ENCODE data around the gene RPL14. TPM values are rescaled to one million over a fixed set of nuclear protein-coding genes. Genes with fewer than 3 reads are reported as not detected.
"Not testable (repeated sequence)": the region's sequence is repeated elsewhere in the genome, so short reads cannot be mapped to it uniquely, and the experiment has no call there.

Gene RPL14
- total and polyA plus RNA-seq, 8 donors: 163 to 2,267 (median 564) TPM

DNA sequence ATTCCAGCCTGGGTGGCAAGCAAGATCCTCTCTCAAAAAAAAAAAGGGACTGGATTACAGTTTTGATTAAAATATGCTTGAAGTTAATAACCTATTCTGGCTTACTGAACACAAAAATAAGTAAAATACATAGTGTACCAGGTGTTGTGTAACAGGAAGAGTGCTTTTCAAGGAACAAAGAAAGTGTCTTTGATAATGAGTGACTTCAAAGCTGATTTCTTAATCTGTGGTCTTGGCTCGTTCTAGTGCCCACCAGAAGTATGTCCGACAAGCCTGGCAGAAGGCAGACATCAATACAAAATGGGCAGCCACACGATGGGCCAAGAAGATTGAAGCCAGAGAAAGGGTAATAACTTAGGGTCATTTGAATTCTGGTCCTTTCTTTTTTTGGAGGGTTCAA lies 4.0 kb downstream of the RPL14 start:
- H3K36me3 ChIP-seq: peaks cover 54 to 81% (median 77%) of the 10 kb centered on the region in 4 donors
- WGBS, 5 donors: 66 to 86% (median 74%) methylated on average over 3 of the region's 3 CpGs
- H3K9me3 ChIP-seq: no peaks in the 10 kb centered on the region
- H3K27ac ChIP-seq: no peak overlapping the region
- no peak for DNase-seq
- peaks cover 20 to 41% (median 27%) of the 10 kb centered on the region in 4 donors for H3K4me1 ChIP-seq
- no peaks in the 10 kb centered on the region for H3K27me3 ChIP-seq
- TF ChIP-seq POLR2AphosphoS5 (IDR thresholded peaks at IDR 0.05) (no peak), POLR2A (IDR thresholded peaks at IDR 0.05) (no peak), EP300 (IDR thresholded peaks at IDR 0.05) (no peak)
- TF ChIP-seq, protein P1, sequence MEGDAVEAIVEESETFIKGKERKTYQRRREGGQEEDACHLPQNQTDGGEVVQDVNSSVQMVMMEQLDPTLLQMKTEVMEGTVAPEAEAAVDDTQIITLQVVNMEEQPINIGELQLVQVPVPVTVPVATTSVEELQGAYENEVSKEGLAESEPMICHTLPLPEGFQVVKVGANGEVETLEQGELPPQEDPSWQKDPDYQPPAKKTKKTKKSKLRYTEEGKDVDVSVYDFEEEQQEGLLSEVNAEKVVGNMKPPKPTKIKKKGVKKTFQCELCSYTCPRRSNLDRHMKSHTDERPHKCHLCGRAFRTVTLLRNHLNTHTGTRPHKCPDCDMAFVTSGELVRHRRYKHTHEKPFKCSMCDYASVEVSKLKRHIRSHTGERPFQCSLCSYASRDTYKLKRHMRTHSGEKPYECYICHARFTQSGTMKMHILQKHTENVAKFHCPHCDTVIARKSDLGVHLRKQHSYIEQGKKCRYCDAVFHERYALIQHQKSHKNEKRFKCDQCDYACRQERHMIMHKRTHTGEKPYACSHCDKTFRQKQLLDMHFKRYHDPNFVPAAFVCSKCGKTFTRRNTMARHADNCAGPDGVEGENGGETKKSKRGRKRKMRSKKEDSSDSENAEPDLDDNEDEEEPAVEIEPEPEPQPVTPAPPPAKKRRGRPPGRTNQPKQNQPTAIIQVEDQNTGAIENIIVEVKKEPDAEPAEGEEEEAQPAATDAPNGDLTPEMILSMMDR (IDR thresholded peaks at IDR 0.05): no peak
- intact Hi-C loops (cut with DNase I; ENCODE audit: low total_unique reads): no loop called here
- no peak overlapping the region for H3K4me3 ChIP-seq

DNA sequence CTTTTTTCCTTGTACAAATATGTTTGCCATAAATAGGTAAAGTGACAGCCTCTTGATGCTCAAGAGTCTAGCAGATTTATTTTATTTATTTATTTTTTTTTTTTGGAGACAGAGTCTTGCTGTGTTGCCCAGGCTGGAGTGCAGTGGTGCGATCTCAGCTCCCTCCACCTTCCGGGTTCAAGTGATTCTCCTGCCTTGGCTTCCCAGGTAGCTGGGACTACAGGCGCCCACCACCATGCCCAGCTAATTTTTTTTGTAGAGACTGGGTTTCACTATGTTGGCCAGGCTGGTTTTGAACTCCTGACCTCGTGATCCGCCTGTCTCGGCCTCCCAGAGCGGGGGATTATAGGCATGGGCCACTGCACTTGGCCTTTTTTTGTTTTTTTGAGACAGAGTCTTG lies 5.7 kb downstream of the RPL14 start:
- Histone ChIP-seq H3K4me1 (peaks cover 14 to 33% (median 21%) of the 10 kb centered on the region in 4 donors), H3K36me3 (peaks cover 54 to 90% (median 87%) of the 10 kb centered on the region in 4 donors)
- WGBS, 5 donors: 88 to 98% (median 94%) methylated on average over 7 of the region's 7 CpGs
- DNase-seq; H3K4me3 ChIP-seq; H3K27me3 ChIP-seq; intact Hi-C loops (cut with DNase I; ENCODE audit: low total_unique reads); H3K27ac ChIP-seq; H3K9me3 ChIP-seq: not testable (repeated sequence)

DNA sequence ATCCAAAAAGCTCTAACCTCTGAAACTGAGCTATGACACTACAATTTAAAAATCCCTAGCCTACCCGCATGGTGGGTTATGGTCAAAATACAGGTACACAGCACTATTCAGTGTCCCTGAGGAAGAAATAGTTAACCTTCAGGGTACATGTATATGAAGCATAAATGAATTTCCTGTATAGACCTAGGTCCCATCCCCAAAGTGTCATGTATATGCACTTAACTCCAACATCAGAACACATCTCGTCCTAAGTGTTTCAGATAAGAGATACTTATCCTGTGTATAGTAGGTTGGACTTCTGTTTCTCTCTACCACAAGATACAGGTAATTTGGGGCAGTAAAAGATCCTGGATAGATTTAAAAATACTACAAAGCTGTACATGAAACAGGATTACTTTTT lies 6.4 kb downstream of the RPL14 start:
- TF ChIP-seq POLR2AphosphoS5 (IDR thresholded peaks at IDR 0.05) (no peak), EP300 (IDR thresholded peaks at IDR 0.05) (no peak)
- no peak overlapping the region for H3K27ac ChIP-seq
- 86 to 95% (median 94%) methylated on average over 2 of the region's 2 CpGs for whole genome bisulfite sequencing, 5 donors
- no peak for DNase-seq
- intact Hi-C loops (cut with DNase I; ENCODE audit: low total_unique reads): no loop called here
- H3K4me1 ChIP-seq: peaks cover 8 to 26% (median 15%) of the 10 kb centered on the region in 4 donors
- H3K9me3 ChIP-seq: no peaks in the 10 kb centered on the region
- peaks cover 52 to 88% (median 83%) of the 10 kb centered on the region in 4 donors for H3K36me3 ChIP-seq
- no peak overlapping the region for H3K4me3 ChIP-seq
- H3K27me3 ChIP-seq: no peaks in the 10 kb centered on the region

DNA sequence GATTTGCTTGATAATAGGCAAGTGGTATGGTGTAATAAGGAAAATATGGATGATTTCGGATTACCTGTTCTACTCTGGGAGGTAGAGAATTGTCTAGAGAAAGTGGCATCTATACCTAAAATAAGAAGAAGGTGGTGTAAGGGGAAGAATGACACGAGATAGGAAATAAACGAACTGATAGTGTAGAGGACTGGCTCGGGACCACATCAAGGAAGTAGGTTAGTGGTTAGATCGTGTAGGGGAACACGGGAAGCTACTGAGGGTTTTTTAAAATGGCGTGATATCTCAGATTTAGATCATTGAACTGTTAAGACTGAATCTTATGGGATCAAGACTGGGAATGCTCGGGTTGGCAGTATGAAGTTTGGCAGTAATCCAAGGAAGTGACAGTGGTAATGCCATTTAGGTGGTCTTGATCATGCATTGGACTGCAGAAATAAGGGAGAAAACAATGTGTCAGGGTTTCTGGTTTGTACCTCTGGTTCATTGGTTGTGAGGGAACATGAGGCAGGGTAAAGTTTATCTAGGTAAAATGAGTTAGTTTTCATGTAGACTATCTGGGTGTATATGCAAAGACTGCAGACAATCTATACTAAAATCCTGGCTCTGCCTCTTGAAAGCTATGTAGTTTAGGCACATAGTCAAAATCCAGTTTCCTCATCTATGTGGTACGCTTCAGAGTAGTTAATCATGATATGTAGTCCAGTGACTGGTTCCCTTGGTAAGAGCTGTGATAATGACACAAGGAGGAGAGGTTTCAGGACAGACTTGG lies 7.4 kb downstream of the RPL14 start:
- no peaks in the 10 kb centered on the region for H3K9me3 ChIP-seq
- no peak overlapping the region for H3K4me3 ChIP-seq
- intact Hi-C loops (cut with DNase I; ENCODE audit: low total_unique reads): no loop called here
- peaks cover 0 to 16% (median 6%) of the 10 kb centered on the region in 4 donors for H3K4me1 ChIP-seq
- TF ChIP-seq, protein P1 (IDR thresholded peaks at IDR 0.05): no peak
- no peak for TF ChIP-seq EP300 (IDR thresholded peaks at IDR 0.05)
- TF ChIP-seq POLR2A (IDR thresholded peaks at IDR 0.05): no peak
- no peak for TF ChIP-seq POLR2AphosphoS5 (IDR thresholded peaks at IDR 0.05)
- no peaks in the 10 kb centered on the region for H3K27me3 ChIP-seq
- 63 to 77% (median 66%) methylated on average over 8 to 9 of the region's 9 CpGs for WGBS, 5 donors
- DNase-seq: no peak
- no peak overlapping the region for H3K27ac ChIP-seq
- H3K36me3 ChIP-seq: peaks cover 44 to 79% (median 73%) of the 10 kb centered on the region in 4 donors

DNA sequence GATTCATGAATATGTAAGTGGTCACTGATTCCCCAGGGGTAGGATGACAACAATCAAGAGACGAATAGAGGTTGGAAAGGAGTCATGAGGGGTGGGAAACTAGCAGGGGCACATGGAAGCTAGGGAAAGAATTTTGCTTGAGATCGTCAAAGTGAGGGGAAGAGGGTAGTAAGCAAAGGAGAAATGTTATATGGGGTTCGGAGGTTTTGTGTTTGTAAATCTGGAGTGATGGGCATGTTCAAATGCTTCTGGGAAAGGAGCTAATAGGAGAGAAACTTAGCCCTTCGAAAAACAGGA lies 7.9 kb downstream of the RPL14 start:
- no peak overlapping the region for H3K27ac ChIP-seq
- 68 to 89% (median 81%) methylated on average over 4 of the region's 4 CpGs for WGBS, 5 donors
- H3K4me1 ChIP-seq: peaks cover 0 to 11% (median 5%) of the 10 kb centered on the region in 4 donors
- DNase-seq: no peak
- H3K4me3 ChIP-seq: no peak overlapping the region
- no peak for TF ChIP-seq EP300 (IDR thresholded peaks at IDR 0.05)
- TF ChIP-seq, protein P1 (IDR thresholded peaks at IDR 0.05): no peak
- no peak for TF ChIP-seq POLR2A (IDR thresholded peaks at IDR 0.05)
- TF ChIP-seq POLR2AphosphoS5 (IDR thresholded peaks at IDR 0.05): no peak
- intact Hi-C loops (cut with DNase I; ENCODE audit: low total_unique reads): no loop called here
- no peaks in the 10 kb centered on the region for H3K27me3 ChIP-seq
- H3K36me3 ChIP-seq: peaks cover 43 to 73% (median 68%) of the 10 kb centered on the region in 4 donors
- H3K9me3 ChIP-seq: no peaks in the 10 kb centered on the region
